Ovary (tissue), 9 donors: ENCODE data around the gene MFSD2A. TPM values are rescaled to one million over a fixed set of nuclear protein-coding genes. Genes with fewer than 3 reads are reported as not detected.
"Not testable (repeated sequence)": the region's sequence is repeated elsewhere in the genome, so short reads cannot be mapped to it uniquely, and the experiment has no call there.

Source experiments
- DNase-seq, 5 donors: peaks; one replicate each; pipeline ENCODE4 v3.0.0-alpha.2; 2019 to 2020
- H3K27ac ChIP-seq, 2 donors: fragments of 200-600 bp; one replicate each; pipeline versions ENCODE4 v1.5.1 to v1.8.0; 2019 to 2022
- H3K27me3 ChIP-seq: fragments of 200-600 bp; one replicate; pipeline ENCODE4 v1.8.0; 2022
- H3K36me3 ChIP-seq: fragments of 200-600 bp; sonication (generic); one replicate; pipeline ENCODE4 v1.5.1; 2019
- H3K4me1 ChIP-seq: one replicate; pipeline ENCODE4 v1.8.1; 2013; ENCODE audit warnings: mild to moderate bottlenecking, moderate library complexity; ENCODE audit not compliant: insufficient read depth
- H3K4me3 ChIP-seq: fragments of 200-600 bp; sonication (generic); one replicate; pipeline ENCODE4 v1.5.1; 2017
- H3K9me3 ChIP-seq, 2 donors: fragments of 200-600 bp in 1 of 2; sonication (generic) in 1 of 2; one replicate each; pipeline versions ENCODE4 v1.5.1 to v1.8.1; 2013 to 2019; ENCODE audit warnings: mild to moderate bottlenecking in 1 of 2, moderate library complexity in 1 of 2
- CTCF ChIP-seq, 3 donors: fragments of 450-650 bp in 2 of 3; fragments of 200-600 bp in 1 of 3; IDR thresholded peaks; one replicate each; pipeline versions ENCODE4 v1.5.1 to v1.8.0; 2016 to 2022; ENCODE audit warnings: antibody characterized with exemption in 3 of 3, mild to moderate bottlenecking in 1 of 3
- EP300 ChIP-seq: sonication (generic); formaldehyde crosslinking; IDR thresholded peaks from one replicate; pipeline ENCODE4 v1.6.1; 2017; ENCODE audit warnings: antibody characterized with exemption
- POLR2A ChIP-seq: fragments of 450-650 bp; IDR thresholded peaks from one replicate; pipeline ENCODE4 v1.6.1; 2017; ENCODE audit warnings: antibody characterized with exemption, mild to moderate bottlenecking, moderate library complexity
- WGBS, 3 donors: extraction: QIAGEN DNeasy Blood & Tissue Kit in 1 of 3; methylation state at CpG; one replicate each; pipeline versions ENCODE4 v1.1.5 to v1.1.7; 2013 to 2017; 5-methylcytosine and 5-hydroxymethylcytosine counted together
- intact Hi-C, 4 donors: fragments of 100-400 bp; cut with DNase I; formaldehyde crosslinking; loops; one replicate each; pipeline versions ENCODE4 v1.11.0 to v1.15.1; 2022 to 2023
- polyA plus RNA-seq, 2 donors: library from polyadenylated mRNA; stranded (reverse); fragments of 200-250 nt in 1 of 2; fragments of 350-450 nt in 1 of 2; fragmentation: Illumina TruSeq in 1 of 2; extraction: RNeasy Lipid Tissue Mini Kit (QIAGEN cat#74804) in 1 of 2; gene quantifications; one replicate each; pipeline ENCODE4 v1.2.3, GENCODE V29; 2013 to 2014
- total RNA-seq, 7 donors: library from RNA; depleted of rRNA in 2 of 7; stranded (reverse); fragments of >200 nt in 2 of 7; fragmentation: NEBNext Ultra II Directional in 3 of 7; extraction: Animal tissue kit (Norgen Biotek cat#: 25700) in 3 of 7; gene quantifications; one replicate each; pipeline versions ENCODE4 v1.1.0 to v1.2.4, GENCODE V29; 2016 to 2023
- donor health status: DM: no; HTN: no; CAD: no; lungs with moderate emphysema.
- donor health status: DM: no; HTN: no; CAD: no.
- donor health status: Bipolar disorder and iron deficiency.
- donor health status: DM: yes; HTN: yes; CAD: no.
- donor health status: DM: no; HTN: no; CAD: no.
- donor health status: DM: yes; HTN: yes; CAD: no.

The MFSD2A gene
- total and polyA plus RNA-seq, 9 donors, result 1.9 to 121 (median 3.6) TPM

GRCh38 chr1:39981945-39982344 lies 27.0 kb downstream of the MFSD2A start:
- intact Hi-C loops, result no loop called here

GRCh38 chr1:39984480-39984879 lies 29.5 kb downstream of the MFSD2A start:
- H3K27ac ChIP-seq, H3K4me1 ChIP-seq, DNase-seq, H3K9me3 ChIP-seq, H3K4me3 ChIP-seq, H3K27me3 ChIP-seq, intact Hi-C loops, H3K36me3 ChIP-seq: not testable (repeated sequence)
- WGBS, 3 donors, result 90 to 97% (median 97%) methylated on average over 2 of the region's 2 CpGs

More at GRCh38 chr1:39981945-39982344, 27.0 kb downstream of the MFSD2A start:
- TF ChIP-seq EP300 (no peak), POLR2A (no peak), CTCF (IDR thresholded peaks at IDR 0.05) (no peak)
- no peaks in the 10 kb centered on the region for H3K9me3 ChIP-seq
- no peaks in the 10 kb centered on the region for H3K4me1 ChIP-seq
- H3K27me3 ChIP-seq, result no peaks in the 10 kb centered on the region
- H3K4me3 ChIP-seq, result no peak overlapping the region
- WGBS, 3 donors, result 38 to 54% (median 52%) methylated on average over 2 of the region's 2 CpGs
- H3K27ac ChIP-seq, result no peak overlapping the region
- H3K36me3 ChIP-seq, result no peaks in the 10 kb centered on the region
- no peak for DNase-seq

GRCh38 chr1:39984951-39985350 lies 30.0 kb downstream of the MFSD2A start:
- Histone ChIP-seq H3K4me3 (no peak overlapping the region), H3K36me3 (no peaks in the 10 kb centered on the region), H3K4me1 (no peaks in the 10 kb centered on the region), H3K27ac (no peak overlapping the region), H3K9me3 (no peaks in the 10 kb centered on the region), H3K27me3 (no peaks in the 10 kb centered on the region)
- no peak for TF ChIP-seq EP300
- no peak for TF ChIP-seq CTCF (IDR thresholded peaks at IDR 0.05)
- no peak for TF ChIP-seq POLR2A
- DNase-seq, result no peak
- intact Hi-C loops, result no loop called here
- 68 to 77% (median 69%) methylated on average over 7 of the region's 7 CpGs for WGBS, 3 donors

- no peak for DNase-seq
- intact Hi-C loops, result no loop called here
- Histone ChIP-seq H3K27me3 (no peaks in the 10 kb centered on the region), H3K9me3 (no peaks in the 10 kb centered on the region), H3K27ac (no peak overlapping the region), H3K4me1 (no peaks in the 10 kb centered on the region), H3K36me3 (no peaks in the 10 kb centered on the region), H3K4me3 (no peak overlapping the region)
- WGBS, 3 donors, result 70 to 73% (median 71%) methylated on average over 3 of the region's 3 CpGs
- TF ChIP-seq CTCF (IDR thresholded peaks at IDR 0.05) (no peak), EP300 (no peak), POLR2A (no peak)
These were observed 32.9 kb downstream of the MFSD2A start for GRCh38 chr1:39987869-39988268.

GRCh38 chr1:39988618-39989343 lies 33.8 kb downstream of the MFSD2A start:
- Histone ChIP-seq H3K27ac (no peak overlapping the region), H3K4me1 (no peaks in the 10 kb centered on the region), H3K9me3 (no peaks in the 10 kb centered on the region), H3K27me3 (no peaks in the 10 kb centered on the region), H3K36me3 (no peaks in the 10 kb centered on the region), H3K4me3 (no peak overlapping the region)
- 60 to 68% (median 64%) methylated on average over 6 of the region's 6 CpGs for WGBS, 3 donors
- TF ChIP-seq EP300 (no peak), CTCF (IDR thresholded peaks at IDR 0.05) (no peak), POLR2A (no peak)
- intact Hi-C loops, result no loop called here
- no peak for DNase-seq
